Fibroblast of gingiva (primary cell): ENCODE data around the gene SLC34A3.

ENCODE experiments used
- DNase-seq: peaks from one replicate; pipeline ENCODE4 v3.0.0-alpha.2; 2011; ENCODE audit warnings: low read depth

SLC34A3 gene

DNA sequence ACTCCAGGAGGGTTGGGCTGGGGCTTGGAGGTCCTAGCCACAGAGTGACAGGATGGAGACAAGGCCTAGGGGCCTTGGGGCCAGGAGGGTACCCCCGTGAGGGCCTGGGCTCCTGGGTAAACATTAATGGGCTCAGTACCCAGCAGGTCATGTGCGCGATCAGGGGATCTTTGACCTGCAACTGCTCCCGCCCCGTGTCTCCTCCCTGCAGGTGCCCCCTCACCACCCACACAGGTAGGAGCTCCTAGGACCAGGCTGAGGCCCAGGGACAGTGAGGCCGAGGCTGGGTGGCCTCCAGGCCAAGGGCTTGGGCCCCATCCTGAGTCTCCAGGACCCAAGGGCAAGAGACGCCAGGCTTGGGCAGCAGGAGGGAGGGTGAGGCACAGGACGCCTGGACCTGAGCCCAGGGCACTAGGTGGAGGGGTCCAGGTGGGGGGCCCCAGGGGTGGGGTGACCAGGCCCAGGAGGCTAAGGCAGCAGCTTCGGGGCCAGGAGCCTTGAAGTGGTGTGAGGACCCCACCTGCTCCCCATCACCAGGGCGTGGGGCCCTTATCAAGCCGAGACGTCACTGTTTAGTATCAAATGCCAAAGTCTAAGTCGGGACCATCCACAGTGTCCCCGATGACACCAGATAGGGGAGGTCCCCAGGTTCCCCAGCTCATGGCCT, at the start of gene SLC34A3:
Gene SLC34A3 (plus strand): TSS at position 197 of the 667 bp plus-strand sequence. CDS start 802 bp downstream, outside the sequence.
- no peak for DNase-seq

DNA sequence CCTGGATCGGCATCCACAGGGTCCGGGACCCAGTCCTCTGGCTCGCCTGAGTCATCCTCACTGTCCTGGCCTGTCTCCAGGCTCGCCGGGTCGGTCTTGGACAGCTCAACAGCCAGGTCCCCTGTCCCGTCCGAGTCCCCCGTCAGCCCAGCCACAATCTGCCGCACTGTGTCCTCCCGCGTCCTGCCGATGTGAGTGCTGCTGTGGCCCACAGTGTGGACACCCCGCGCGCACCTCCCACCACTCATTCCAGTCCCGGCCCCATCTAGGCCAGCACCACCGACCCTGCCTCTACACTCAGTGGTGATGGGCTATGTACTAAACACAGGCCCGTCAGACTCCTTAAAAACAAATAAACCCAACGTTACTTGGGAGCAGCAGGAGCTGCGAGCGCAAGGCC, 49.0 kb upstream of the SLC34A3 start:
- no peak for DNase-seq

GRCh38 chr9:137182836-137183235, 47.9 kb upstream of the SLC34A3 start:
- no peak for DNase-seq

DNA sequence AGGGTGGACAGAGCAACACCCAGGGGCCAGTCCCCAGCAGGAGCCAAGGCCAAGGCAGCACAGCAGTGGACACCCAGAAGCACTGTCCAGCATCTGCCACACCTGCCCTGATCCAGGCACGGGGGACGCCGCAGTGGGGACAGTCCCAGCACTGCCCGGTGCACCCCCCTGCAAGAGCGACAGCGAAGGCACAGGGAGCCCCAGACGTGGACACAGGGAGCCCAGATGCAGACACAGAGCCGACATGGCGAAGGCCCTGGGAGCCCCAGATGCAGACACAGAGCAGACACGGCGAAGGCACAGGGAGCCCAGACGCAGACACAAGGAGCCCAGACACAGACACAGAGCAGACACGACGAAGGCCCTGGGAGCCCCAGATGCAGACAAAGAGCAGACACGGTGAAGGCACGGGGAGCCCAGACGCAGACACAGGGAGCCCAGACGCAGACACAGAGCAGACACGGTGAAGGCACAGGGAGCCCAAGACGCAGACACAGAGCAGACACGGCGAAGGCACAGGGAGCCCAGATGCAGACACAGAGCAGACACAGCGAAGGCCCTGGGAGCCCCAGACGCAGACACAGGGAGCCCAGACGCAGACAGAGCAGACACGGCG, 46.6 kb upstream of the SLC34A3 start:
- DNase-seq, result no peak

GRCh38 chr9:137184881-137185660, 45.6 kb upstream of the SLC34A3 start:
- DNase-seq, result no peak

DNA sequence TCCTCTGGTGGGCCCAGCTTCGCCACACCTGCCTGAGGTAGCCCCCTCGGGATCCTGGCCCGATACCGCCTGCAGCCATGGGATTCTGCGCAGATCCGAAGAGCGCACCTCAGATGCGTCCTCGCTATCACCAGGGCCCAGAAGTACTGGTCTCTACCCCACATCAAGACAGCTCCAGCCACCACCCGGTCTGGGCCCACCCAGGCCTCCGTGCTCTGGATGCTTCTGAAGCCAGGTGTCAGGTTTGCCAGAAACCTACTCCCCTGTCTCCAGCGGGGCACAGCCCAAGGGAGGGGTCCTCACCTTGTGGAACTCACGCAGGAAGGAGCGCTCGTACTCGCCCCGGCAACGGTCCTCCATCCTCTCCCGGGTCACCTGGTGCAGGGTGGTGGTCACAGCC, 44.8 kb upstream of the SLC34A3 start:
- DNase-seq, result no peak

- DNase-seq, result no peak
These were observed 44.3 kb upstream of the SLC34A3 start for GRCh38 chr9:137186385-137186784.

DNA sequence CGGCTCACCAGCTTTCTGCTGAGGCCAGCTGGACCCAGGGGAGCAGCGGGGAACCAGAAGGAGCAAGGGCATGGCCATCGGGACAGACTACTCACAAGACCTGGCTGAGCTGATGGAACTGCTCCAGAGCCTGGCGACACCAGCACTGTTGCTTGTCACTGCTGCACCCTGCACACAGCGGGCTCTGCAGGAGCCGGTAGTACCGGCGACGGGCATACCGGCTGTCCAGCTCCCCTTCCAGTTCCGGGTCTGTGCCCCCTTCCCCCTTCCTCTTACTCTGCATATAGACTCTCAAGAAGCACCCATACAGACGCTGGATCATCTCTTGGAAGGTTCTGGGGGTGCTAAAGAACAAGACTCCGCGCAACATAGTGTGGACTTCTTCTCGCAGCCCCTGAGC, 43.3 kb upstream of the SLC34A3 start:
- DNase-seq, result no peak

DNA sequence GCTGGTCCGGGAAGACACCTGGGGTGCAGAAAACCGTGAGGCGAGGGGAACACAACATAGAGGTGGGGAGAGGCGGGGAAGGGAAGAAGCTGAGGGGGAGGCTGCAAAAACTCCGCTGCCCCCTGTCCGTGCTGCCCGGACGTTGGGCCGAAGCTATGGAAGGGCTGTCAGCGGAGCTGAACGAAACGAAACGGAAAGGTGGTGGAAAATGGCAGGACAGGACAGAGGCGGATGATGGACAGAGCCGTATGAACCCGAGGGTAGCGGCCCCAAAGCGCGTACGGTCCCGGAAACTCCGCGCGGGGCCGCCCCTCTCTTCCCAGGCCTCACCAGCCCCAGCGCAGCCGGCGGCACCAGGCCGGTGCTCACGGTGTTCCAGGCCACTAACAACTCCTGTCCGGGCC, 42.6 kb upstream of the SLC34A3 start:
- DNase-seq, result no peak

DNA sequence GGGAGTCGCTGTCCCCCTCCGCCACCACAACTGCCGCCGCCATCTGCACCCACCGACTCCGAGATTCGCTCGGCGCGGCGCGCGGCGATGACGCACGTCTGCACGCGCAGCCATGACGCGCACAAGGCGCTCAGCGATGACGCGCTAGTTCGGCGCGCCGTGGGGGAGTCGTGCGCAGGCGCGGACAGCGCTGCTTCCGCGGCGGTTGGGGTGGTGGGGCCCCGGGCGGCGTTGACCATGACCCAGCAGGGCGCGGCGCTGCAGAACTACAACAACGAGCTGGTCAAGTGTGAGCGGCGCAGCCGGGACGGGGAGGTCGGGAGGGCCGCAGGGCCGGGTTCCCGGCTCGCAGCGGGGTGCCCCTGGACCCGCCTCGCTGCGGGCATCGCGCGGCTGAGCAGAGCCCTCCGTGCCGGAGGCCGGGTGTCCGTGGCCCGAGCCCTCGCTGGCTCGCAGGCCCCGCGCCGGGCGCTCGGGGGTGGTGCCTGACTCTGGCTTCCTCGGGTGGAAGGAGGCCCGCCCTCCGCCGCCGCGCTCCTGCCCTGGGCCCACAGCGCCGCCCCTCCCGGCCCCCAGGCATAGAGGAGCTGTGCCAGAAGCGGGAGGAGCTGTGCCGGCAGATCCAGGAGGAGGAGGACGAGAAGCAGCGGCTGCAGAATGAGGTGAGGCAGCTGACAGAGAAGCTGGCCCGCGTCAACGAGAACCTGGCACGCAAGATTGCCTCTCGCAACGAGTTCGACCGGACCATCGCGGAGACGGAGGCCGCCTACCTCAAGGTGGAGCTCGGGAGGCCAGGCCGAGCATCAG, 42.0 kb upstream of the SLC34A3 start, which contains the start of the genes ANAPC2 and SSNA1:
Gene ANAPC2 (minus strand): TSS at position 71 of the 807 bp plus-strand sequence. CDS start 28 bp downstream, at position 43.
Gene SSNA1 (plus strand): TSS at position 187 of the 807 bp plus-strand sequence. CDS start 51 bp downstream, at position 238.
- peak; percentile 94 for DNase-seq

- DNase-seq, result no peak
These were observed 41.1 kb upstream of the SLC34A3 start for GRCh38 chr9:137189297-137190295.

DNA sequence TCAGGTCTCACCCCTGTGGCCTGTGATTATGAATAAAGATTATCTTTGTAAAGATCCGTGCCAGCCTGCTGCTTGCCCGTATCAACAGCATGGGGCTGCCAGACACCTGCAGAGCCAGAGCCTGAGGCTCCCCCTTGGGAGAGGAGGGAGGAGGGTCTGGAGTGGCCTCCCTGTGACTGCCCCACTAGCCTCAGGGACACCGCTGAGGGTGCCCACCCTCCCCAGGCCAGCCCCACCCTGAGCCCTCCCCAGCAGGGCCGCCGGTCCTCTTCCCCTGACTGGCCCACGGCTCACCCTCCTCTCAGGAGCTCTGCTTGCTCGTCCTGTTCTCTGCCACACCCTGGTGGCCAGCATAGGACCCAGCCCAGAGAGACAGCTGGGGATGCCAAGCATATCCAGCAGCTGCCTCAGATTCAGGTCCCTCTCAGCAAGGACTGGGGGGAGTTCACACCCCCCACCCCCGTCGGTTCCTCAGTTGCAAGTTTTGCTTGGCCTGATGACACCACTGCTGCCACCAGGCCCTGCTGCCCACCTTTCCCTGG, 40.3 kb upstream of the SLC34A3 start:
- no peak for DNase-seq

DNA sequence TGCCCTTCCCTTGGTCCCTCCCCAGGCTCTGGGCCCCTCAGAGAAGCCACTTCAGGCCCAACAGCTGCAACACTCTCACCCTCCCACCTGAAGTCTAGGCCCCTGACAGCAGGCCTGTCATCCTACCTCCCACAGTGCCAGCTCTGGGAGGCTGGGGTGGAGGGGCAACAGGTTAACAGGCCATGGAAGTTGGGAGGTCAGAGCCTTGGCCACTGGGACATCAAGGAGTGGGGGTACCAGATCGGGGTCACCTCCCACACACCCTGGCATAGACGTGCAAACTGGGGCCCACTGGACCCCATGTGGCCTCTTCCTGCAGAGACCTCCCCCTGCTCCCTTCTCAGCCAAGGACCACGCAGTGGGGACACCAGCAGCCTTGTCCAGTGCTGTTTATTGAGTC, 39.5 kb upstream of the SLC34A3 start:
- no peak for DNase-seq

GRCh38 chr9:137191691-137192447, 38.8 kb upstream of the SLC34A3 start:
- no peak for DNase-seq

DNA sequence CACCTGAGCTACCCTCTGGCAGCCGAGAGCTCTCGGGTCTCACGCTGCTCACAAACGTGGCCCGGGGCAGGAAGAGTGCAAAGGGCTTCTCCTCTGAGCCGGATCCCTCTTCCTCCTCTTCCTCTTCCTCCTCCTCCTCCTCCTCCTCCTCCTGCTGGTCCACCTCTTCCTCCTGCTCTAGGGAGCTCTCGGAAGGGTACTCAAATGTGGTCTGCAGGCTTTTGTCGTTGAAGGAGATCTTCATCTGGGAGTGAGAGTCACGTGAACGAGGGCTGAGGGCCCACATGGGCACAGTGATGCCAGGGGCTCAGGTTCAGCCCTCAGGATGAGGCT, 38.3 kb upstream of the SLC34A3 start:
- DNase-seq, result no peak

- no peak for DNase-seq
These were observed 37.8 kb upstream of the SLC34A3 start for GRCh38 chr9:137192859-137193258.

DNA sequence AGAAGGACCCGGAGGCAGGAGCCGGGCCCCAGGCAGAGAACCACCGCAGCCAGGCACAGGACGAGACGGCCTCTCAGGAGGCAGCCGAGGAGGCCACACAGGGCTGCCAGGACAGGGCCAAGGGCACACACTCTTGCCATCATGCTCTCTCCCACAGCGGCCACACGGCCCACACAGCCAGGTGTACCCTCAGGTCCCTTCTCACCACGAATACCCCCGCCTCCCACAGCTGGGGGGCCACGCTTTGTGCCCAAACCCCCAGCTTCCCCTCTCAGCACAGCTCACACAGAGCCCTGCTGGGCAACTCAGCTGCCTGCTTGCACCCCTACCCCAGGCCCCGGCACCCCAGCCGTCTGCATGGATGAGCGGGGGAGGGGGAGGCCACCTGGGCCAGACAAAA, 36.9 kb upstream of the SLC34A3 start:
- no peak for DNase-seq

DNA sequence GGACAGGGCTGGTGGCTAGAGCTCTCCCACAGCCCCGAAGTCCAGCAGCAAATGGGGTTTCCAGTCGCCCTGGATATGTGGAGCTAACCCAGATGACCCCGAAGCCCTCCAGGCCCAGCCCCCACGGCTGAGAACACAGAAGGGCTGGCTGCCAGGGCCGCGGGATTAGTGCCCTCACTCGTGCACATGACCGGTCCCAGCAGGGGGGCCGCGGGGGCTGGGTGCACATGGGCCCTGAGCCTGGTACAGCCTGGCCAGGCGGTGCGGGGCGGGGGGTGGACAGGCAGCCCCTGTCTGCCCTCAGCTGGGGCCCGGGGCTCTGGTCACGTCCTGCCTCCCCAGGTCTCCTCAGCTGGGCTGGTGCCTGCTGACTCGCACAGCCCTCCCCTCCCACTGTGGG, 36.3 kb upstream of the SLC34A3 start:
- DNase-seq, result no peak

DNA sequence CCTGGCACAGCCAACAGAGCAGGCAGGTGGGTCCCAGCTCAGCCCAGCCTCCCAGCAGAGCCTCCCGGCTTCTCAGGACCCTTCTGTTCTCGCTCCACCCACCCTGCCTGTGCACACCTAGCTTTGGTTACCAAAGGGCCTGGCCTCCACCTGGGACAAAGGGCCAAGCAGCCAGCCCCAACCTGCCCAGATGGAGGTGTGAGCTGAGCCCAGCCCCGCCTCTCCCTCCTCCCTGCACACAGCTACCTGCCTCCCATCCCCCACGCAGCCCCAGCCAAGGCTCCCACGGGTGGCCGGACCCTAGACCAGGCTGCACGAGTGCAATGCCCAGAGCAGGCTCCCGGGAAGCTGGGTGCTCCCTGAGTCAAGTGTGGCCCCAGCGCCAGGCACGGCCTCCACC, 35.8 kb upstream of the SLC34A3 start:
- no peak for DNase-seq
